Retinal pigment epithelial cell (primary cell): ENCODE data around the gene SLC8A1.
A peak's percentile ranks its signal among the peaks of the same experiment; 100 is the strongest.

Experiments used
- DNase-seq: peaks from one replicate; pipeline ENCODE4 v3.0.0-alpha.2; 2010; ENCODE audit warnings: low read depth
- H3K4me3 ChIP-seq: 2 replicates; pipeline ENCODE4 v1.5.1; 2011; ENCODE audit warnings: mild to moderate bottlenecking, low read length, control low read depth, moderate library complexity
- TF ChIP-seq, protein P1 (sequence below): conservative IDR thresholded peaks from 2 replicates; pipeline ENCODE4 v1.5.1; 2011; ENCODE audit warnings: low read depth, low read length, control low read depth, inconsistent platforms

Gene SLC8A1

DNA sequence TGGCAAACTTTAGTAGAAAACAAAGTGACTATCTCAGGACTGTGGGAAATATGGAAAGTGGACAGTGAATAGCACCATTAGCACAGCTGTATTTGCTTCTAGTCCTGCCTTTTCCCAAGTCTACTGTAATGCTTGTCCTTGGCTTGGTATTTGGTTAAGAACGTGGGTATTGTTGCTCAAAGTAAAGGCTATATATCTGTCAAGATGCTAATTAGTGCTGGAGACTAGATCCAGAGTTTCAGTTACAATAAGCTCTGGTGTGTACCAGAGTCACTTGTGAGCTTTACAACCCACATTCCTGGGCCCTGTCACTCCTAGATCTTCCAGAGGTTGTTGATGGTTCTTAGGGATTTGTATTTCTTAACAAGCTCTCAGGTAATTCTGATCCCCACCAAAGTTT is 313.6 kb downstream of the SLC8A1 start:
- no peak for DNase-seq

DNA sequence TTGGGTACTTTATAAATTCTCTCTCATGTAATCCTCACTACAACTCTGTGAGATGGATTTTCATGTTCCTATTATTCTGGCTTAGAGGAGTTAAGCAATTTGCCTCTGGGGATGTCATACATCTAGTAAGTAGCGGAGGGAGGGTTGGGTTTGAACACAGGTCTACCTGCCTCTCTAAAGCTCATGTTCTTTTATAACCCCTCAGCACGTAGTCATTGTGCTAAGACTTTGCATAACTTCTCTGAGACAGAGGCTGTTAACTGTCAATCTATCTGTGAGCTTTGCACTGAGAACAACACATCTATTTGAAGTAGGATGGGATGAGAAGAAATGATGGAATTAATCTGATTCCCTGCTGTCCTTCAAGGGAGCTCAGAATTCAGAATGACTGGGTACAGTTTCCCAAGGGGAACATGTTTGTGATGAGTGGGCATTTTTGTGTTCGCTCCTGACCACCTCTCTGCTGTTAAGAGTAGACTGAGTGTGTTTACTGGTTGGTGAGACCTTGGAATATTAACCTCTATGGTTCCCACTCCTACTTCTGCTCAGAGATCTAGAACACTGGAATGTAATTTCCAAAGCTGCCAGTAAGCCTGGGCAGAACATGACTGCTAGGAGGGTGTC is 320.7 kb downstream of the SLC8A1 start:
- TF ChIP-seq, protein P1, sequence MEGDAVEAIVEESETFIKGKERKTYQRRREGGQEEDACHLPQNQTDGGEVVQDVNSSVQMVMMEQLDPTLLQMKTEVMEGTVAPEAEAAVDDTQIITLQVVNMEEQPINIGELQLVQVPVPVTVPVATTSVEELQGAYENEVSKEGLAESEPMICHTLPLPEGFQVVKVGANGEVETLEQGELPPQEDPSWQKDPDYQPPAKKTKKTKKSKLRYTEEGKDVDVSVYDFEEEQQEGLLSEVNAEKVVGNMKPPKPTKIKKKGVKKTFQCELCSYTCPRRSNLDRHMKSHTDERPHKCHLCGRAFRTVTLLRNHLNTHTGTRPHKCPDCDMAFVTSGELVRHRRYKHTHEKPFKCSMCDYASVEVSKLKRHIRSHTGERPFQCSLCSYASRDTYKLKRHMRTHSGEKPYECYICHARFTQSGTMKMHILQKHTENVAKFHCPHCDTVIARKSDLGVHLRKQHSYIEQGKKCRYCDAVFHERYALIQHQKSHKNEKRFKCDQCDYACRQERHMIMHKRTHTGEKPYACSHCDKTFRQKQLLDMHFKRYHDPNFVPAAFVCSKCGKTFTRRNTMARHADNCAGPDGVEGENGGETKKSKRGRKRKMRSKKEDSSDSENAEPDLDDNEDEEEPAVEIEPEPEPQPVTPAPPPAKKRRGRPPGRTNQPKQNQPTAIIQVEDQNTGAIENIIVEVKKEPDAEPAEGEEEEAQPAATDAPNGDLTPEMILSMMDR: no peak
- DNase-seq: no peak
- no peak overlapping the region for H3K4me3 ChIP-seq

More for the DNA sequence above, 313.6 kb downstream of the SLC8A1 start:
- TF ChIP-seq, protein P1: no peak
- H3K4me3 ChIP-seq: no peak overlapping the region

DNA sequence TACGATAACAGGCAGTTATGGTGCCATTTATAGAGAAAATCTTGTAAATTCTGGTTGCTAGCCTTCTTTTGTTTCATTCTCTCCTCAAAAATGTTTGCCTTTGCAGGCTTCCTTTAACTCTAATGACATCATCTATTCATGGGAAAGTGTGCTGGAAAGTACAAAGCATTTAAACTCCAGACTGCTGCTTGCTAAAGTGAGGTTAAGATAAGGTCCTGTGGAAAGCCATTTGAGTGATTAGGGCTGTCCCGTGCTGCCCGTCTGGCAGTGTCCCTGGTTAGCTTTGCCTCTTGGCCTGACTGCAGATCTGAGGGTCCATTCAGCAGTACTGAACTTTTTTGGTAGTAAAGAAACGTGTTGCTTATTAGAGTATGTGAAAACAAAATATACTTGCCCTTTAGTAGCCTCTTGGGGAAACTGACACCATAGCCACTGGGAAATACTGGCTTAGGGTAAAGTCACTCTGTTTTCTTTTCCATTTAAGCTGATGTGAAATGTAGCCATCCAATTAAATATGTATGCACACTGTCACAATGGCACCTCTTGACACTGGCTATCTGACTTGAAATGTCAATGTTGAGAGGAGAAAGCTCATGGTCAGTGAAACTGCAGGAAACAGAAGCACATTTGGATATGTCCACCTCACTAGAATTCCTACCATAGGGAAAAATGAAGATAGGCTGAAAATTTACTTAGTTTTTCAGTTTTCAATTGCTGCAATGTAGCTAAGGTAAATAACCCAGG is 321.5 kb downstream of the SLC8A1 start:
- DNase-seq: peak; percentile 36
- TF ChIP-seq, protein P1: no peak
- no peak overlapping the region for H3K4me3 ChIP-seq

DNA sequence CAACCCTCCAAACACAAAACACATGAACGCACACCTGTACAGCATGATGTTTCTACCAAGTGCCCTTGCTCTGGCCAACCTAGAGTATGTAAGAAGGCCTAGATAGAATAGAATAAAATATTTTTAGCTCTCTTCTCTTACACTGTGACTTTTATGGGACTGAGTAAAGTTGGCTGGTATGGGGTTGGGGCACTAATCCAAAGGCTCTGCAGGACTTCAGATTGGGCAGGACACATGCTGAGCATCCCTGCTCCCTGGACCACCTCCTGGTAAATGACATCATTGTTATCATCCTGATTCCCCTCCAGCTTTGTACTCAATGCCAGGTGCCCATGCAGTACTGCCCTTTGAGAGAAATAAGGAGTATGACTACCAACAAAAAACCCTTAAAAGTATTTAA is 322.2 kb downstream of the SLC8A1 start:
- TF ChIP-seq, protein P1: no peak
- no peak overlapping the region for H3K4me3 ChIP-seq
- no peak for DNase-seq

DNA sequence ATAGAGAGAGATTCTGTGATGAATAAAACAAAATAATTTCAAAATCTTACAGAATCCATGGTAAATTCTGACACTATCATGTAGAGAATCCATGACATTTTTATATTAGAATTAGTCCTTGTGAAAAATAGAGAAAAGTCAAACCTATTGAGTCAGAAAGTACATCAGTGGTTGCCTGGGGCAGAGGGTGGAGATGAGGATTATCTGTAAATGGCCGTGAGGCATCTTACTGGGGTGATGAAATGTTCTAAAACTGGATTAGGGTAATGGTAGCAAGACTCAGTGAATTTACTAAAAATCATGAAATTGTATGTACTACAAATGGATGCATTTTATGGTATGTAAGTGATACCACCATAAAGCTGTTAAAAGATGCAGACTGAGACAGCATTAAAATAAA is 323.1 kb downstream of the SLC8A1 start:
- TF ChIP-seq, protein P1: no peak
- DNase-seq: no peak
- no peak overlapping the region for H3K4me3 ChIP-seq

DNA sequence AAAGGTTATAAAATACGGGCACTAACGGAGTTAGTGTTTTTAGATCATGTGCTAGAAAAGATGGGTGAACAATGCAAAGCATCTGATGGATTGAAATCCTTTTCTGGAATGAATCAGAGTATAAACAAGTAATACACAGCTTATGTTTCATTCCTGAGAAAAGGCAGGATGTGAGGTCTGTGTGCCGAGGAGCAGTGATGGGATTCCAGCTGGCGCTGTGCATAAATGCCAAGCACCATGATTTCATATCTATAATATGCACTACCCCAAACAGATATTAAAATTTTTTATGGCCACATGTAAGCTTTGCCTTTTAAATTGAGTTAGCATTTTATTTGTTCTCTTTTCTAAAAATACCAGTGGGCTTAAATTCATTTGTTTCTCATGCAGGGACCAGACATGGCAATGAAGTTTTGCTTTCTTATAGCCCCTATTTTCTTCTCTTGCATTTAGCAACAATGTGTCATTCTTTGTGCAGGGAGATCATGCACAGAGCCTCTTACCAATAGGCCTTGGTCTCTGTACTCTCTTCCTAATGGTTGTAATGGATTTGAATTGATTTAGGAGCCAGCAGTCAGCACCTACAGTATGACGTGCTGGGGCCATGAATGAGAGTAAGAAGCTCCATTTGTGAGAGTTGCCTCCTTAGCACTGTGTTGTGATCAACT is 323.9 kb downstream of the SLC8A1 start:
- TF ChIP-seq, protein P1: no peak
- H3K4me3 ChIP-seq: no peak overlapping the region
- DNase-seq: no peak
